Lung (tissue), 12 donors: Measurements from ENCODE around the gene MN1. TPM values are rescaled to one million over a fixed set of nuclear protein-coding genes. Genes with fewer than 3 reads are reported as not detected.

ENCODE experiments used
- ATAC-seq: fragments of 200-7000 bp; cut with Tn5 transposase; one replicate; pipeline ENCODE4 v1.9.1; 2020; ENCODE audit warnings: moderate number of reproducible peaks; ENCODE audit not compliant: insufficient read depth, low FRiP score
- DNase-seq, 3 donors: peaks; one replicate each; pipeline ENCODE4 v3.0.0-alpha.2; 2013 to 2017
- H3K27ac ChIP-seq, 2 donors: one replicate each; pipeline ENCODE4 v1.5.1; 2013; ENCODE audit warnings: mild to moderate bottlenecking in 2 of 2, moderate library complexity in 2 of 2, control low read depth in 1 of 2, inconsistent platforms in 1 of 2, low read depth in 1 of 2, low read length in 1 of 2
- H3K27me3 ChIP-seq, 3 donors: one replicate each; pipeline ENCODE4 v1.5.1; 2013; ENCODE audit warnings: low read length in 2 of 3; ENCODE audit not compliant: control insufficient read depth in 3 of 3, insufficient read depth in 3 of 3
- H3K36me3 ChIP-seq, 4 donors: one replicate each; pipeline ENCODE4 v1.5.1; 2013; ENCODE audit warnings: low read length in 4 of 4, mild to moderate bottlenecking in 1 of 4, moderate library complexity in 1 of 4; ENCODE audit not compliant: control insufficient read depth in 4 of 4, insufficient read depth in 4 of 4
- H3K4me1 ChIP-seq, 5 donors: one replicate each; pipeline ENCODE4 v1.5.1; 2013; ENCODE audit warnings: low read length in 5 of 5, mild to moderate bottlenecking in 2 of 5, moderate library complexity in 1 of 5; ENCODE audit not compliant: control insufficient read depth in 5 of 5, insufficient read depth in 5 of 5
- H3K4me3 ChIP-seq: one replicate; pipeline ENCODE4 v1.5.1; 2013; ENCODE audit warnings: mild to moderate bottlenecking, control low read depth, moderate library complexity
- H3K9ac ChIP-seq, 2 donors: one replicate each; pipeline ENCODE4 v1.5.1; 2013; ENCODE audit warnings: low read length in 2 of 2, control low read depth in 1 of 2; ENCODE audit not compliant: insufficient read depth in 1 of 2
- H3K9me3 ChIP-seq, 4 donors: one replicate each; pipeline ENCODE4 v1.5.1; 2013; ENCODE audit warnings: low read length in 3 of 4, mild to moderate bottlenecking in 1 of 4, moderate library complexity in 1 of 4; ENCODE audit not compliant: control insufficient read depth in 4 of 4, insufficient read depth in 3 of 4
- WGBS, 2 donors: extraction: QIAGEN DNeasy Blood & Tissue Kit; methylation state at CpG; one replicate each; pipeline ENCODE4 v1.1.7; 2013; 5-methylcytosine and 5-hydroxymethylcytosine counted together
- polyA plus RNA-seq, 2 donors: library from polyadenylated mRNA; stranded (reverse); fragments of 200-250 nt; gene quantifications; one replicate each; pipeline ENCODE4 v1.2.1, GENCODE V29; 2013
- total RNA-seq, 2 donors: library from RNA; depleted of rRNA in 1 of 2; stranded (reverse); fragments of >200 nt in 1 of 2; gene quantifications; one replicate each; pipeline ENCODE4 v1.2.1, GENCODE V29; 2014 to 2021
- TF ChIP-seq, protein P1 (sequence below): IDR thresholded peaks from 2 replicates; pipeline ENCODE4 v1.5.1; 2012; ENCODE audit warnings: mild to moderate bottlenecking; ENCODE audit errors: control extremely low read depth, extremely low read depth
- donor health status: control.
- donor health status: control.
- donor health status: Bipolar disorder and iron deficiency.
- donor health status: healthy.
- donor health status: DM: yes; HTN: yes; CAD: no.

The MN1 gene
- total and polyA plus RNA-seq, 4 donors = 2.4 to 6.5 (median 3.6) TPM

DNA sequence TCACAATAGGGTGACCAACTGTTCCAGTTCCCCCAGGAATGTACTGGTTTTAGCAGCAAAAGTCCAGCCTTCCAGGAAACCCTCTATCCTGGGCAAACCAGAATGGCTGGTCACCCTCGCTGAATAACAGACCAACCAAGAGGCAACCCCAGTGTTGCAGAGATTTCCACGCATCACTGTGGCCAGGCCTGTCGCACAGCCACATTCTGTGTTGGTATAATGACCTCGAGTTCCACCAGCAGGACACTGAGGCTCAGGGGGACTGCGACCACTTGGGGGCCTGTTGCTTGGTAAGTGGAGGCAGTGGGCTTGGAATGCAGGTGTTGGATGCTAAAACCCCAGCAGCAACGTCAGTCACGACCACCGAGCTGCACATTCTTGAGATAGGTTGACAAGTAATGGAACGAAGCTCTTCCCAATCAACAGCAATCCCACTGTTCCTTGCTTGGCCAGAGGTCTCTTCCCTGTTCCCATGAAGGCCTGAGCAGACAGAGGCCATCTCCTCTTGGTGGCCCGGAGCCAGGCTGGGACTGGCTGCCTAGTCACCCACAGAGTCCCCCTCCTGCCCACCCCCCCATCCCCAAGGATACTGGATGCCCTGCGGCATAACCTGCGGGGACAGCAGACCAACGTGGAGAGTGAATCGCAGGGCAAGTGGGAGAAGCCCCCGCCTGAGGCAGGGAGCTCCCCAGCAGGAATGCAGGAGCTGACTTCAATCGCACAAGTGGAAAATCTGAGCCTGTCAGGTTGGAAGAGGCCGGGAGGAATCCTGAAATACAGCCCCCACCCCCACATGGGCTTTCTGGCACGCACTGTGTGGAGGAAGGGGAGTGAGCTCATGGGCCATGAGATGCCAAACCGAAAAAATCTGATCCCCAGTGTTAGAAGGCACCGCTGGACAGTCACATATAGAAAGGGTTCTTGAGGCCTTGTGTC, 43.4 kb upstream of the MN1 start:
- WGBS, 2 donors = 92 to 93% methylated on average over 20 of the region's 20 CpGs
- DNase-seq (no peak), ATAC-seq (no peak)

DNA sequence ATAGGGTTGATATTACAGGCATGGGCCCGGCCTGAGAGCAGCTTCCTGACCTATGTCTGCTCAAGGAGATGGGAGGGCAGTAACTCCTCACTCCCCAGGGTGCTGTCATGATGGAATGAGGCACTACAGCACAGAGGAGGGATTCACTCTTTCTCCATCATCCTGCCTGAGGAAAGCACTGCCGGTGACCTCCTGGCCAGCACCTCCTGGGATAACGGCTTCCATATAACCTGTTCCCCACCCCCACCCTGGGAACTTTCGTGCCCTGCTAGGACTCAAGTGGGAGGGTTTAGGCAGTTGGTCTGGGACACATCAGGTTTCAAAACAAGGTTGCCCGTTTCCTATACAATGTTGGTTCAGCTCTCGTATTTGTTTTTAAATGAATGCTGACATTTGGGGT, 42.7 kb upstream of the MN1 start:
- TF ChIP-seq, protein P1, sequence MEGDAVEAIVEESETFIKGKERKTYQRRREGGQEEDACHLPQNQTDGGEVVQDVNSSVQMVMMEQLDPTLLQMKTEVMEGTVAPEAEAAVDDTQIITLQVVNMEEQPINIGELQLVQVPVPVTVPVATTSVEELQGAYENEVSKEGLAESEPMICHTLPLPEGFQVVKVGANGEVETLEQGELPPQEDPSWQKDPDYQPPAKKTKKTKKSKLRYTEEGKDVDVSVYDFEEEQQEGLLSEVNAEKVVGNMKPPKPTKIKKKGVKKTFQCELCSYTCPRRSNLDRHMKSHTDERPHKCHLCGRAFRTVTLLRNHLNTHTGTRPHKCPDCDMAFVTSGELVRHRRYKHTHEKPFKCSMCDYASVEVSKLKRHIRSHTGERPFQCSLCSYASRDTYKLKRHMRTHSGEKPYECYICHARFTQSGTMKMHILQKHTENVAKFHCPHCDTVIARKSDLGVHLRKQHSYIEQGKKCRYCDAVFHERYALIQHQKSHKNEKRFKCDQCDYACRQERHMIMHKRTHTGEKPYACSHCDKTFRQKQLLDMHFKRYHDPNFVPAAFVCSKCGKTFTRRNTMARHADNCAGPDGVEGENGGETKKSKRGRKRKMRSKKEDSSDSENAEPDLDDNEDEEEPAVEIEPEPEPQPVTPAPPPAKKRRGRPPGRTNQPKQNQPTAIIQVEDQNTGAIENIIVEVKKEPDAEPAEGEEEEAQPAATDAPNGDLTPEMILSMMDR = no peak
- no peak for ATAC-seq
- H3K4me1 ChIP-seq = peaks cover 0 to 15% (median 3%) of the 10 kb centered on the region in 5 donors
- no peak overlapping the region for H3K27ac ChIP-seq
- no peak overlapping the region for H3K4me3 ChIP-seq
- peaks cover 0 to 12% (median 3%) of the 10 kb centered on the region in 4 donors for H3K36me3 ChIP-seq
- H3K9ac ChIP-seq = no peak overlapping the region
- H3K9me3 ChIP-seq = no peaks in the 10 kb centered on the region
- DNase-seq = no peak
- WGBS, 2 donors = 94 to 97% methylated on average over 6 of the region's 6 CpGs
- H3K27me3 ChIP-seq = no peaks in the 10 kb centered on the region

More for the DNA sequence above, 43.4 kb upstream of the MN1 start:
- Histone ChIP-seq H3K4me3 (no peak overlapping the region), H3K36me3 (peaks cover 0 to 12% (median 6%) of the 10 kb centered on the region in 4 donors), H3K27me3 (no peaks in the 10 kb centered on the region), H3K4me1 (peaks cover 0 to 15% (median 5%) of the 10 kb centered on the region in 5 donors), H3K9ac (no peak overlapping the region), H3K9me3 (no peaks in the 10 kb centered on the region), H3K27ac (no peak overlapping the region)
- TF ChIP-seq, protein P1 = no peak

DNA sequence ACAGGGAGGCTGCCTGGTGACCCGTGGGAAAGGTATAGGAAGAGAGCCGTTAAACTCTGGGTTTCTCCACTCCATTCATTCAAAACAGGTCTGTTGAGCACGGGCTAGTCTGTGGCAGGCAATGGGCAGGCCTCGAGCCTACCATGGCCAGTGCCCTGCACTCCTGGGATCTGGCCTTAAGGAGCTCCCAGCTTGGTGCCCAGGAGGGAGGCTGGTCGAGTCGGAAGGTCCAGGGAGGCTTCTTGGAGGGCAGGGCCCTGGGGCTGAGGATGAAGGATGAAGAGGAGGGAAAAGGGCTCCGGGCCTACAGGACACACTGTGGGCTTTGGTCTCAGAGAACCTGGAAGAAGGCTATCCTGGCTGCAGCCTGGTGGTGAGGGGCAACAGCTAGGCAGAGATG, 41.9 kb upstream of the MN1 start:
- 81 to 84% methylated on average over 7 of the region's 7 CpGs for WGBS, 2 donors
- TF ChIP-seq, protein P1 = no peak
- no peak overlapping the region for H3K4me3 ChIP-seq
- no peak for DNase-seq
- peaks cover 0 to 9% (median 3%) of the 10 kb centered on the region in 4 donors for H3K36me3 ChIP-seq
- H3K27ac ChIP-seq = no peak overlapping the region
- no peak overlapping the region for H3K9ac ChIP-seq
- H3K9me3 ChIP-seq = no peaks in the 10 kb centered on the region
- H3K27me3 ChIP-seq = no peaks in the 10 kb centered on the region
- ATAC-seq = no peak
- peaks cover 0 to 15% (median 3%) of the 10 kb centered on the region in 5 donors for H3K4me1 ChIP-seq
